Measurements from ENCODE around the gene SCAMP2. TPM values are rescaled to one million over a fixed set of nuclear protein-coding genes. Genes with fewer than 3 reads are reported as not detected.

The SCAMP2 gene
- total RNA-seq, 3 donors from 2014 or later (not counting 1 experiment from before 2014, with no cell fraction given), result 78.8 to 101 (median 92.8) TPM

GRCh38 chr15:74903676-74904075 lies 30.5 kb upstream of the SCAMP2 start:
- WGBS (ENCODE audit: insufficient coverage), result 95% methylated on average over 1 of the region's 1 CpG
- ATAC-seq, result no peak
- TF ChIP-seq CTCF (IDR thresholded peaks at IDR 0.05), result no peak
- intact Hi-C loops (cut with micrococcal nuclease), result no loop called here
- H3K4me1 ChIP-seq (ENCODE audit: control insufficient read depth, insufficient read depth, low read length), result peaks cover 34% of the 10 kb centered on the region
- no peaks in the 10 kb centered on the region for H3K27me3 ChIP-seq (ENCODE audit: control insufficient read depth, insufficient read depth, low read length)
- H3K36me3 Mint-ChIP-seq, result no peaks in the 10 kb centered on the region
- H3K9me3 ChIP-seq (ENCODE audit: control insufficient read depth, insufficient read depth, low read length), result no peaks in the 10 kb centered on the region
- no peaks in the 10 kb centered on the region for H3K27me3 Mint-ChIP-seq (ENCODE audit: low read depth in 2 of 2)
- no peaks in the 10 kb centered on the region for H3K9me3 Mint-ChIP-seq
- no peak for DNase-seq
- H3K36me3 ChIP-seq (ENCODE audit: control insufficient read depth, insufficient read depth, low read length), result peaks cover 51% of the 10 kb centered on the region
- peak overlapping the region; percentile 26 for H3K4me3 Mint-ChIP-seq
- peak overlapping the region in 1 of 2 donors; percentile 7 for H3K27ac Mint-ChIP-seq
- no peak overlapping the region for H3K4me3 ChIP-seq (ENCODE audit: low read length)
- peaks cover 26 to 42% of the 10 kb centered on the region in 2 donors for H3K4me1 Mint-ChIP-seq
- no peak overlapping the region for H3K27ac ChIP-seq (ENCODE audit: low read length)

- no peak overlapping the region for H3K4me3 Mint-ChIP-seq
- ATAC-seq (no peak), DNase-seq (no peak)
- Histone ChIP-seq H3K27me3 (ENCODE audit: control insufficient read depth, insufficient read depth, low read length) (no peaks in the 10 kb centered on the region), H3K9me3 (ENCODE audit: control insufficient read depth, insufficient read depth, low read length) (no peaks in the 10 kb centered on the region), H3K36me3 (ENCODE audit: control insufficient read depth, insufficient read depth, low read length) (peaks cover 53% of the 10 kb centered on the region), H3K4me1 (ENCODE audit: control insufficient read depth, insufficient read depth, low read length) (peaks cover 32% of the 10 kb centered on the region), H3K27ac (ENCODE audit: low read length) (no peak overlapping the region), H3K4me3 (ENCODE audit: low read length) (no peak overlapping the region)
- 75% methylated on average over 4 of the region's 4 CpGs for WGBS (ENCODE audit: insufficient coverage)
- no peak for TF ChIP-seq CTCF (IDR thresholded peaks at IDR 0.05)
- H3K4me1 Mint-ChIP-seq, result peaks cover 26 to 40% of the 10 kb centered on the region in 2 donors
- H3K9me3 Mint-ChIP-seq, result no peaks in the 10 kb centered on the region
- intact Hi-C loops (cut with micrococcal nuclease), result no loop called here
- H3K36me3 Mint-ChIP-seq, result no peaks in the 10 kb centered on the region
- peak overlapping the region; percentile 27 to 61 for H3K27ac Mint-ChIP-seq
- H3K27me3 Mint-ChIP-seq (ENCODE audit: low read depth in 2 of 2), result no peaks in the 10 kb centered on the region
These were observed 29.3 kb upstream of the SCAMP2 start for GRCh38 chr15:74902295-74903075.

- H3K4me3 Mint-ChIP-seq, result no peak overlapping the region
- ATAC-seq, result peak; percentile 67 to 77 (median 74)
These were observed 28.5 kb upstream of the SCAMP2 start for GRCh38 chr15:74901612-74902063.

More at GRCh38 chr15:74901612-74902063, 28.5 kb upstream of the SCAMP2 start:
- Histone ChIP-seq H3K4me1 (ENCODE audit: control insufficient read depth, insufficient read depth, low read length) (peaks cover 26% of the 10 kb centered on the region), H3K4me3 (ENCODE audit: low read length) (no peak overlapping the region), H3K27me3 (ENCODE audit: control insufficient read depth, insufficient read depth, low read length) (no peaks in the 10 kb centered on the region), H3K27ac (ENCODE audit: low read length) (peak overlapping the region; percentile 14), H3K9me3 (ENCODE audit: control insufficient read depth, insufficient read depth, low read length) (no peaks in the 10 kb centered on the region), H3K36me3 (ENCODE audit: control insufficient read depth, insufficient read depth, low read length) (peaks cover 53% of the 10 kb centered on the region)
- Mint-ChIP-seq H3K27ac (peak overlapping the region; percentile 31 to 61), H3K4me1 (peaks cover 22 to 31% of the 10 kb centered on the region in 2 donors), H3K27me3 (ENCODE audit: low read depth in 2 of 2) (no peaks in the 10 kb centered on the region), H3K9me3 (no peaks in the 10 kb centered on the region), H3K36me3 (no peaks in the 10 kb centered on the region)
- peak; percentile 88 for TF ChIP-seq CTCF (IDR thresholded peaks at IDR 0.05)
- WGBS (ENCODE audit: insufficient coverage), result 33% methylated on average over 5 of the region's 5 CpGs
- peak; percentile 44 to 80 for DNase-seq
- intact Hi-C loops (cut with micrococcal nuclease), result loop anchor here (1.0 to 2.0 kb wide), 2 partner anchors 130 to 267 kb away; no protein-coding TSS in a partner anchor

All from natural killer cell (primary cell).